ENCODE results near the gene CCDC196.
"Not testable (repeated sequence)": the region's sequence is repeated elsewhere in the genome, so short reads cannot be mapped to it uniquely, and the experiment has no call there.

The CCDC196 gene

GRCh38 chr14:66543996-66544395 lies 57.8 kb downstream of the CCDC196 start:
- TF ChIP-seq MYC (IDR thresholded peaks at IDR 0.05; ENCODE audit: low read depth, low read length) (no peak), POLR2A (IDR thresholded peaks at IDR 0.05; ENCODE audit: extremely low read depth, insufficient read length) (no peak), CTCF (IDR thresholded peaks at IDR 0.05; ENCODE audit: low read depth, low read length) (no peak), MAX (IDR thresholded peaks at IDR 0.05; ENCODE audit: low read depth, low read length) (no peak)

GRCh38 chr14:66545191-66545590 lies 59.0 kb downstream of the CCDC196 start:
- not testable (repeated sequence) for DNase-seq (ENCODE audit: low read depth); H3K4me3 ChIP-seq (ENCODE audit: low read depth, low read length)

More at GRCh38 chr14:66543996-66544395, 57.8 kb downstream of the CCDC196 start:
- DNase-seq (ENCODE audit: low read depth): no peak
- H3K4me3 ChIP-seq (ENCODE audit: low read depth, low read length): no peak overlapping the region

- DNase-seq (ENCODE audit: low read depth): not testable (repeated sequence)
Measured at GRCh38 chr14:66545751-66546150, 59.6 kb downstream of the CCDC196 start.

More at GRCh38 chr14:66545751-66546150, 59.6 kb downstream of the CCDC196 start:
- not testable (repeated sequence) for H3K4me3 ChIP-seq (ENCODE audit: low read depth, low read length)

Data from NB4 (cell line).